Keratinocyte (primary cell): ENCODE measurements around the gene MYOC. TPM values are rescaled to one million over a fixed set of nuclear protein-coding genes. Genes with fewer than 3 reads are reported as not detected.
"Not testable (repeated sequence)": the region's sequence is repeated elsewhere in the genome, so short reads cannot be mapped to it uniquely, and the experiment has no call there.

ENCODE experiments used
- DNase-seq: peaks from one replicate; pipeline ENCODE4 v3.0.0-alpha.2; 2011; ENCODE audit warnings: low read depth, missing footprints, low spot score
- FAIRE-seq: peaks from 2 replicates; lab custom pipeline; 2011; peaks lifted over from hg19 to GRCh38; lab: Jason Lieb, UNC
- H2AFZ ChIP-seq: 2 replicates; pipeline ENCODE4 v1.6.0; 2012; ENCODE audit warnings: low read length, control low read depth, inconsistent platforms; ENCODE audit not compliant: control insufficient read depth
- H3K27ac ChIP-seq: 2 replicates; pipeline ENCODE4 v1.5.1; 2011; ENCODE audit warnings: low read length; ENCODE audit not compliant: control insufficient read depth, insufficient read depth
- H3K27me3 ChIP-seq: 3 replicates; pipeline ENCODE4 v1.6.0; 2011; ENCODE audit warnings: low read length; ENCODE audit not compliant: control insufficient read depth, insufficient read depth; ENCODE audit errors: extremely low read depth
- H3K36me3 ChIP-seq, 2 experiments: 2 replicates in 1 of 2; 3 replicates in 1 of 2; pipeline ENCODE4 v1.5.1; 2011; ENCODE audit warnings: low read length in 2 of 2, mild to moderate bottlenecking in 1 of 2; ENCODE audit not compliant: control insufficient read depth in 2 of 2, insufficient read depth in 2 of 2; ENCODE audit errors: extremely low read depth in 1 of 2
- H3K4me1 ChIP-seq: 3 replicates; pipeline ENCODE4 v1.5.1; 2011; ENCODE audit warnings: low read length; ENCODE audit not compliant: control insufficient read depth, insufficient read depth; ENCODE audit errors: extremely low read depth
- H3K4me2 ChIP-seq: 3 replicates; pipeline ENCODE4 v1.6.0; 2011; ENCODE audit warnings: low read depth, low read length; ENCODE audit not compliant: control insufficient read depth, insufficient read depth; ENCODE audit errors: extremely low read depth
- H3K4me3 ChIP-seq, 3 experiments: fragments of 200-600 bp in 1 of 3; sonication (generic) in 1 of 3; 2 replicates in 2 of 3; 3 replicates in 1 of 3; pipeline ENCODE4 v1.5.1; 2011 to 2016; ENCODE audit warnings: low read length in 3 of 3, mild to moderate bottlenecking in 3 of 3, control low read depth in 2 of 3, inconsistent platforms in 1 of 3, low read depth in 1 of 3, mixed read lengths in 1 of 3, mixed run types in 1 of 3, moderate library complexity in 1 of 3; ENCODE audit not compliant: control insufficient read depth in 2 of 3, insufficient read depth in 2 of 3; ENCODE audit errors: extremely low read depth in 1 of 3
- H3K79me2 ChIP-seq: 2 replicates; pipeline ENCODE4 v1.6.0; 2012; ENCODE audit warnings: low read length; ENCODE audit not compliant: control insufficient read depth, insufficient read depth
- H3K9ac ChIP-seq: 3 replicates; pipeline ENCODE4 v1.6.0; 2011; ENCODE audit warnings: low read length; ENCODE audit not compliant: control insufficient read depth, insufficient read depth; ENCODE audit errors: extremely low read depth
- H3K9me1 ChIP-seq: 3 replicates; pipeline ENCODE4 v1.6.0; 2011; ENCODE audit warnings: low read length; ENCODE audit not compliant: control insufficient read depth, insufficient read depth; ENCODE audit errors: extremely low read depth
- H3K9me3 ChIP-seq: 2 replicates; pipeline ENCODE4 v1.5.1; 2012; ENCODE audit warnings: low read depth, low read length; ENCODE audit not compliant: control insufficient read depth
- H4K20me1 ChIP-seq: 3 replicates; pipeline ENCODE4 v1.6.0; 2011; ENCODE audit warnings: low read length; ENCODE audit not compliant: control insufficient read depth, insufficient read depth; ENCODE audit errors: extremely low read depth
- EZH2 ChIP-seq: IDR thresholded peaks from one replicate; pipeline ENCODE4 v1.6.1; 2012; ENCODE audit warnings: inconsistent platforms, mild to moderate bottlenecking, low read length, moderate library complexity
- dilution Hi-C: fragments of 300-500 bp; cut with MboI; formaldehyde crosslinking; loops from one replicate; pipeline ENCODE4 v1.7.0; 2020; ENCODE audit warnings: low sequenced_read_pairs; ENCODE audit not compliant: extremely low pct_ligation_motif_present
- polyA minus RNA-seq, 3 experiments: library from RNA; depleted of rRNA, polyadenylated mRNA; stranded (reverse); fragments of >200 nt; gene quantifications; 1 replicate in 1 of 3; 2 replicates in 1 of 3; 3 replicates in 1 of 3; pipeline ENCODE4 v1.2.3, GENCODE V29; 2011
- polyA plus RNA-seq, 5 experiments: library from polyadenylated mRNA; depleted of rRNA in 3 of 5; stranded (reverse) in 3 of 5; stranded (forward) in 1 of 5; unstranded in 1 of 5; fragments of >200 nt; gene quantifications; 1 replicate in 1 of 5; 2 replicates in 3 of 5; 3 replicates in 1 of 5; pipeline versions ENCODE4 v1.2.1 to v1.2.3, GENCODE V29; 2011 to 2012; ENCODE audit warnings: missing spikeins in 2 of 5, low read depth in 1 of 5, low replicate concordance in 1 of 5
- TF ChIP-seq, protein P1 (sequence below), 3 experiments: IDR thresholded peaks in 1 of 3; conservative IDR thresholded peaks in 1 of 3; optimal IDR thresholded peaks in 1 of 3; 2 replicates in 2 of 3; 3 replicates in 1 of 3; pipeline versions ENCODE3 to v1.5.1; 2011; ENCODE audit warnings: low read length in 3 of 3, mild to moderate bottlenecking in 3 of 3, moderate library complexity in 2 of 3, control low read depth in 1 of 3, inconsistent platforms in 1 of 3; ENCODE audit not compliant: insufficient read depth in 2 of 3; ENCODE audit errors: extremely low read depth in 1 of 3

MYOC gene
- polyA plus RNA-seq (not detected in 3 replicates), polyA minus RNA-seq (not detected in 3 replicates)
- not detected for polyA plus RNA-seq (2011; ENCODE audit: low read depth)
- polyA plus RNA-seq (2011; cell fraction: cytosol; rRNA removed): not detected in 2 replicates
- polyA plus RNA-seq (2011; cell fraction: nucleus; rRNA removed): not detected in 2 replicates
- not detected in 2 replicates for polyA plus RNA-seq (2012; ENCODE audit: low replicate concordance)
- not detected for polyA minus RNA-seq (2011; cell fraction: cytosol; rRNA and poly(A)+ RNA removed)
- polyA minus RNA-seq (2011; cell fraction: nucleus; rRNA and poly(A)+ RNA removed): not detected in 2 replicates

DNA sequence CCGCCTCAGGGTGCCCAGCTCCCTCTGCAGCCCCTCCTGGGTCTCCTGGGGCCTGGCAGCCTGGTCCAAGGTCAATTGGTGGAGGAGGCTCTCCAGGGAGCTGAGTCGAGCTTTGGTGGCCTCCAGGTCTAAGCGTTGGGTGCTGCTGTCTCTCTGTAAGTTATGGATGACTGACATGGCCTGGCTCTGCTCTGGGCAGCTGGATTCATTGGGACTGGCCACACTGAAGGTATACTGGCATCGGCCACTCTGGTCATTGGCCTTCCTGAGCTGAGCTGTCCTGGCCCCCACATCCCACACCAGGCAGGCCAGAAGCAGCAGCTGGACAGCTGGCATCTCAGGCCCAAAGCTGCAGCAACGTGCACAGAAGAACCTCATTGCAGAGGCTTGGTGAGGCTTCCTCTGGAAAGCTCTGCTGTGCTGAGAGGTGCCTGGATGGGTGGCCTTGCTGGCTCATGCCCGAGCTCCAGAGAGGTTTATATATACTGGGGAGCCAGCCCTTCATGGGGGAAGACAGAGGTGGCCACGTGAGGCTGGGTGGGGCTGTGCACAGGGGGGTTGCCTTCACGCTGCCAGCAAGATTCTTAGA lies at the start of gene MYOC:
Gene MYOC, minus strand, starts transcription at position 455 of the 589 bp plus-strand sequence. Its CDS starts 77 bp downstream, at position 378.
- Histone ChIP-seq H3K9ac (no peak within 1 kb of the TSS), H3K4me1 (no peaks in the 10 kb centered on the region), H3K27me3 (peaks cover 22% of the 10 kb centered on the region), H3K9me3 (no peaks in the 10 kb centered on the region), H3K4me3 (no peak within 1 kb of the TSS), H2AFZ (no peak within 1 kb of the TSS), H3K36me3 (no peaks in the 10 kb centered on the region), H3K79me2 (no peaks in the 10 kb centered on the region), H3K9me1 (no peaks in the 10 kb centered on the region), H3K4me2 (no peak within 1 kb of the TSS), H4K20me1 (no peaks in the 10 kb centered on the region), H3K27ac (no peak within 1 kb of the TSS)
- dilution Hi-C loops: no loop called here
- TF ChIP-seq, protein P1, sequence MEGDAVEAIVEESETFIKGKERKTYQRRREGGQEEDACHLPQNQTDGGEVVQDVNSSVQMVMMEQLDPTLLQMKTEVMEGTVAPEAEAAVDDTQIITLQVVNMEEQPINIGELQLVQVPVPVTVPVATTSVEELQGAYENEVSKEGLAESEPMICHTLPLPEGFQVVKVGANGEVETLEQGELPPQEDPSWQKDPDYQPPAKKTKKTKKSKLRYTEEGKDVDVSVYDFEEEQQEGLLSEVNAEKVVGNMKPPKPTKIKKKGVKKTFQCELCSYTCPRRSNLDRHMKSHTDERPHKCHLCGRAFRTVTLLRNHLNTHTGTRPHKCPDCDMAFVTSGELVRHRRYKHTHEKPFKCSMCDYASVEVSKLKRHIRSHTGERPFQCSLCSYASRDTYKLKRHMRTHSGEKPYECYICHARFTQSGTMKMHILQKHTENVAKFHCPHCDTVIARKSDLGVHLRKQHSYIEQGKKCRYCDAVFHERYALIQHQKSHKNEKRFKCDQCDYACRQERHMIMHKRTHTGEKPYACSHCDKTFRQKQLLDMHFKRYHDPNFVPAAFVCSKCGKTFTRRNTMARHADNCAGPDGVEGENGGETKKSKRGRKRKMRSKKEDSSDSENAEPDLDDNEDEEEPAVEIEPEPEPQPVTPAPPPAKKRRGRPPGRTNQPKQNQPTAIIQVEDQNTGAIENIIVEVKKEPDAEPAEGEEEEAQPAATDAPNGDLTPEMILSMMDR (optimal IDR thresholded peaks at IDR 0.05 in 1 of 3, IDR thresholded peaks at IDR 0.05 in 1 of 3, conservative IDR thresholded peaks at IDR 0.05 in 1 of 3; ENCODE audit: extremely low read depth in 1 of 3, insufficient read depth in 2 of 3, low read length in 3 of 3): no peak
- no peak for TF ChIP-seq EZH2
- DNase-seq (no peak), FAIRE-seq (no peak)

DNA sequence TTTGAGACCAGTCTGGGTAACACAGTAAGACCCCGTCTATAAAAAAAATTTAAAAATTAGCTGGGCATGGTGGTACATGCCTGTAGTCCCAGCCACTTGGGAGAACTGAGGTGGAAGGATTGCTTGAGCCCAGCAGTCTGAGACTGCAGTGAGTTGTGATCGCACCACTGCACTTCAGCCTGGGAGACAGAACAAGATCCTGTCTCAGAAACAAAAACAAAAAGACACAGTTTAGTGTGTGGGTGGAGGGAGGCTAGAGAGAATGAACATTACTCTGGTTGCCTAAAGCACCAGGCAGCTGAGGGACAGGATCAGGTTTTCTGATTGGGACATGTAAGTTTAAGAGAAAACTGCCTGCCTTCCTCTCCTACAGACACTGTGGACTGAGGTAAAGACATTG lies 47.0 kb upstream of the MYOC start:
- Histone ChIP-seq H3K4me1 (no peaks in the 10 kb centered on the region), H3K79me2 (no peaks in the 10 kb centered on the region), H3K4me3 (no peak overlapping the region), H4K20me1 (no peaks in the 10 kb centered on the region), H3K36me3 (no peaks in the 10 kb centered on the region), H3K9me3 (no peaks in the 10 kb centered on the region), H3K27ac (no peak overlapping the region), H3K4me2 (no peak overlapping the region), H2AFZ (no peak overlapping the region), H3K9me1 (no peaks in the 10 kb centered on the region), H3K9ac (no peak overlapping the region), H3K27me3 (no peaks in the 10 kb centered on the region)
- no peak for TF ChIP-seq EZH2
- TF ChIP-seq, protein P1 (optimal IDR thresholded peaks at IDR 0.05 in 1 of 3, IDR thresholded peaks at IDR 0.05 in 1 of 3, conservative IDR thresholded peaks at IDR 0.05 in 1 of 3; ENCODE audit: extremely low read depth in 1 of 3, insufficient read depth in 2 of 3, low read length in 3 of 3): no peak
- FAIRE-seq (no peak), DNase-seq (no peak)
- dilution Hi-C loops: no loop called here

DNA sequence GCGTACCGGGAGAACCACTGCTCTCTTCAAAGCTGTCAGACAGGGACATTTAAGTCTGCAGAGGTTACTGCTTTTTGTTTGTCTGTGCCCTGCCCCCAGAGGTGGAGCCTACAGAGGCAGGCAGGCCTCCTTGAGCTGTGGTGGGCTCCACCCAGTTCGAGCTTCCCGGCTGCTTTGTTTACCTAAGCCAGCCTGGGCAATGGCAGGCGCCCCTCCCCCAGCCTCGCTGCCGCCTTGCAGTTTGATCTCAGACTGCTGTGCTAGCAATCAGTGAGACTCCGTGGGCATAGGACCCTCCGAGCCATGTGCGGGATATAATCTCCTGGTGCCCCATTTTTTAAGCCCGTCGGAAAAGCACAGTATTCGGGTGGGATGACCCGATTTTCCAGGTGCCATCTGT lies 43.3 kb upstream of the MYOC start:
- H3K9me1 ChIP-seq, H3K9ac ChIP-seq, H3K4me3 ChIP-seq, H3K36me3 ChIP-seq, H4K20me1 ChIP-seq, H3K27me3 ChIP-seq, FAIRE-seq, H3K4me2 ChIP-seq, dilution Hi-C loops, H3K27ac ChIP-seq, H3K4me1 ChIP-seq, H3K79me2 ChIP-seq, H3K9me3 ChIP-seq, DNase-seq, H2AFZ ChIP-seq: not testable (repeated sequence)
